HG02571 (cell line): Measurements from ENCODE around the gene ASB13.

ENCODE experiments used
- ATAC-seq: cut with Tn5 transposase; IDR thresholded peaks from one replicate; pipeline ENCODE4 v1.9.1; 2021; ENCODE audit warnings: mild to moderate bottlenecking, moderate library complexity; ENCODE audit not compliant: unreplicated experiment

ASB13 gene

DNA sequence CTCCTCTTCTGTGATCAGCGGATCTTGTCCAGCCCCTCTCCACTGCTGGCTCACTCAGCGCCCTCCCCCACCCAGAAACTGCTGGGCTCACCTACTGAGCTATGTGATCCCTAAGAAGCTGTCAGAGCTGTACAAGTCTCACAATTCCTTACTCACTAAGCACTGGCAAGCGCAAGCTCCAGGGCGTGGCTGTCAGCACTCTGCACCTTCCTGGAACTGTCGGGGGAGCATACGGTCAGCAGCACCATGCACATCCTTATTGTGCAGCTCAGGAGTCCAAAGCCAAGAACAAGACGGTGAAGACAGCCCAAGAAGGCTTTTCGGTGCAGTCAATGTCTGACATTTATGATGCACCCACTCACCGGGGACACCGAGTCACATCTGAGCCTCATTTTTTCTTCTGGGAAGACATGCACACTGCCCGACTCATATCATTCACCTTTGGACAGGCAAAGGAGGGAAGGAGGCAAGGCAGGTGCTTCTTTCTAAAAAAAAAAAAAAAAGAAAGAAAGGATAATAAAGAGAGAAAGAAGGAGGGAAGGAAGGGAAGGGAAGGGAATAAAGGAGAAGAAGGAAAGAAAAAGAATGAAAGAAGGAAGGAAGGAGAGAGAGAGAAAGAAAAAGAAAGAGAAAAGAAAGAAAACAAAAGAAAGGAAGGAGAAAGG lies 56.3 kb downstream of the ASB13 start:
- ATAC-seq: no peak

GRCh38 chr10:5608608-5609220 lies 57.7 kb downstream of the ASB13 start:
- ATAC-seq: no peak

GRCh38 chr10:5607594-5607993 lies 58.8 kb downstream of the ASB13 start:
- no peak for ATAC-seq

DNA sequence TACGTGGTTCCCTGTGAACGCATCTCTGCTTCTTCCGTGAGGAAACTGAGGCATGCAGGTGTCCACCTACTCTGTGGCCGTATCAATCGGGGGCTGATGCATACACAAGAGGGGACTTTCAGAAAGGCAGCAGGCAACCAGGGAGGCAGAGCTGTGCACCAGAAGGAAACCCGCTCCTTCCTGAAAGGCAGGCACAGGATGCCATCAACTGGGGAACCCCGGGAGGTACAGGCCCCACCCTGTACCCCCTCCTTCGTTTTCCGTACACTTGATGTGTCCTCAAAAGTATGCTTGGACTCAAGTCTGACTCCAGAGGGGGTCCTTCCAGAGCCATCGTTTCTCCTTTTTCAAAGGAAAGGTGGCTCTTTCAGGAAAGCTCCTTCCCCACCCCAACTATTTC lies 59.5 kb downstream of the ASB13 start:
- no peak for ATAC-seq

DNA sequence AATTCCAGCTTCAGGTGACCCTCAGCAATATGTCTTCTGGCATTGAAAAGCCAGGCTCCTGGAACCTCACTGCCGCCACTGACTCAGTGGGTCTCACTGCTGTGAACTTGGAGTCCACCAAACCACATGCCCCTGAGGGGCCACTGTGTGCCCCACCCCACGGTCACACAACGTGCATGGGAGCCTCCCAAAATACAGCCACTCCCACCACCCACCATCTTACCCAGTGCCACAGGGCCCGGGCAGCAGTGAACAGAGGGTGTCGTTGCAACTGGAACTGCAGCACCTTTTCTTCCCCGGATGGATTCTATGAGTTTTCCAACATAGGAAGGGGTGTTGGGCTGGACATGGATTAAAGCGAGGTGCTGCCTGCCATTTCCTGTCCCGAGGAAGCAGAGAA lies 60.1 kb downstream of the ASB13 start:
- no peak for ATAC-seq

DNA sequence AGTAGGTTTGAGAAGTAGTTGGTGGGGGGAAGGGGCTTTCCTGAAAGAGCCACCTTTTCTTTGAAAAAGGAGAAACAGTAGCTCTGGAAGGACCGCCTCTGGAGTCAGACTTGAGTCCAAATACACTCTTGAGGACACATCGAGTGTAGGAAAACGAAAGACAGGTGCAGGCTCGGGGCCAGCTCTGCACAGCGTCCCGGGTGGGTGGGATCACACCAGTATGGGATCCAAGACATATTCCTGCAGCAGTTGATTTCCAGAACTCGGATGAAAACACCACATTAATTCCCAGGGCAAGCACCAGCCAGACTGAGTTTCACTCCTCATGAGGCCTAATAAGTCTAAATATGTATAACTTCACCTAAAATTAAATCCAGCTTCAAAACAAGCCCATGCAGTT lies 61.4 kb downstream of the ASB13 start:
- ATAC-seq: no peak

GRCh38 chr10:5604236-5604925 lies 62.0 kb downstream of the ASB13 start:
- no peak for ATAC-seq

GRCh38 chr10:5603848-5604170 lies 62.6 kb downstream of the ASB13 start:
- ATAC-seq: no peak

DNA sequence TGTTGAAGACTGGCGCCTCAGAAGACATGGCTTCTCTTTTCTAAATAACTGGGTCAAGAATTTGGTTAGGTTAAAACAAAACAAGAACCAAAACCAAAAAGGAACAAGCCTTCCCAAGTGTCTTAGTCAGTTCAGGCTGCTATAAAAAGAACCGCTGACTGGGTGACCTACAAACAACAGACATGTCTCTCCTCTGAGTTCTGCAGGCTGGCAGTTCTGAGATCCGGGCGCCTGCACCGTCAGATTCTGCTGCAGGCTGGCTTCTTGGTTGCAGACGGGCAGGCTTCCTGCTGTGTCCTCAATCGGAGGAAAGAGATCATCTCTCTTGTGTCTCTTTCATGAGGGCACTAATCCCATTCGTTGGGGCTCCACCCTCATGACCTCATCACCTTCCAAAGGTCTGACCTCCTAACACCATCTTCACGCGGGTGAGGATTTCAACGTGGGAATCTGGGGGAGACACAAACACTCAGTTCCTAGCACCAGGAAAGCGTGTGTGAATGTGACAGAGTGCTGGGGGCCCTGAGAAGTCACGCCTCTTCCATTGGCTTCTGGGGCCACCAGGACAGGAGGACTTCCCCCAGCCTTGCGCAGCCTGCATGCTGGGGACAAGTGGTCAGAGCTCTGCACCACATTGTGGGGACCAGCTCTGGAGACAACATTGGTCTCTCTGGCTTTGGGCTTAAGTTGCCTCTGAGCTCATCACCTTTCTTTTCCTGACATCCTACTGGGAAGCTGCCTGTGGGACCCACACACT lies 63.1 kb downstream of the ASB13 start:
- no peak for ATAC-seq

DNA sequence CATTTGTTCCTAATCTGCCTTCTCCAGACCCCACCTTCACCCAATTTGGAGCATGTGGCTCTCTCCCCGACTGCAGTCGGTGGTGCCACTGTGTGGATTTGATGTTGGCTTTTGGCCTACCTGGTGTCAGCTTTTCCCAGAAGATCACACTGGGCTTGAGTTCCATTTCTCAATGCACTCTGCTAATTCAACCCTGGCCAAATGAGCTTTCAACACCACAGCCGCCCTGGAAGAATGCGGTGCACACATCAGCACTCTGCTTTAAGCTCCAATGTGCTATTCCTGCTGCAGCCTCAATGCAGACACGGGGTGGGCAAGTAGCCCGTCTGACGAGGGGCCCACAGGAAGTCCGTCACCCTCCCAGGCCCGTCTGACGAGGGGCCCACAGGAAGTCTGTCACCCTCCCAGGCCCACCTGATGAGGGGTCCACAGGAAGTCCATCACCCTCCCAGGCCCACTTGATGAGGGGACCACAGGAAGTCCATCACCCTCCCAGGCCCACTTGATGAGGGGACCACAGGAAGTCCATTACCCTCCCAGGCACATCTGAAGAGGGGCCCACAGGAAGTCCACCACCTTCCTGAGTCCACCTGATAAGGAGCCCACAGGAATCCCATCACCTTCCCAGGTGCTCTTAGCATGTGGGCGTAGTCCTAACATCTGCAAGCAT lies 64.4 kb downstream of the ASB13 start:
- ATAC-seq: no peak

GRCh38 chr10:5600908-5601307 lies 65.5 kb downstream of the ASB13 start:
- ATAC-seq: no peak

DNA sequence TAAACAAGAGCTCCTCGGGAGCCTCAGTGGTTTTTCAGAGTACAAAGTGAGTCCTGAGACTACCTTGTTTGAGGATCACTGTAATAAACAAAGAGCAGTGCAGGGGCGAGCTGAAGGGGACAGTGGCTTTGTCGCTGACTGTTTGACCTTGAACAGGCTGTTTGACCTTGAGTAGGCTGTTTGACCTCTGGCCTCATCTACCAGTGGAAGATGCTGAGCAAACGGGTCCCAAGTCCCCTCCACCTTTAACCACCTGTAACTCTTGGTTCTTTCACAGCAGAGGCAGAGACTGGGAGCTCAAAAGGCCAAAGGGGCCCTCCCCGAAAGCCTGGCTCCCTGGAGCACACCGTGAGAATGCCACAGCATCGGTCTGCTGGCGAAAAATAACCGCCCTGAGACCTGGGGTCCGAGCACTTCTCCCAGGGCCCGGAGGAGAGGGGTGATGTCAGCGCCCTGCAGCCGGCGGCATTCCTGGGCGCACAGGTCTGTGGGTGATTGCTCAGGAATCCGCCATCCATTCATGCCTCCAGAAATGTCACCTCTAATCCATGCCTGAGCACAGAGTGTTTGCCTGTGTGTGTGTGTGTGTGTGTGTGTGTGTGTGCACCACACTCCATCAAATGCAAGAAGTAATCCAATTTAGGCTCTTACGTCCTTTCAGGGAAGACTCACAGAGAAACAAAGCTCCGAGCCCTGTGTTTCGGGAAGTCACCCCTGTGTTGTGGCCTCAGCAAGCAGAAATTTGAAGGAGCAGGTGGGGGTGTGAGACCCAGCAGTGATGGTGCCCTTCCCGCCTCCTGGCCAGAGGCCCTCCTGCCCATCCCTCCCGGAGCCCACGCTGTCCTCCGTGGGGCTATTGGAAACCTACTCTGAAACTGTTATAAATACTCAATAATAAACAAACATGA lies 66.5 kb downstream of the ASB13 start:
- no peak for ATAC-seq

- ATAC-seq: no peak
Observed at GRCh38 chr10:5598085-5598690, 68.2 kb downstream of the ASB13 start.

DNA sequence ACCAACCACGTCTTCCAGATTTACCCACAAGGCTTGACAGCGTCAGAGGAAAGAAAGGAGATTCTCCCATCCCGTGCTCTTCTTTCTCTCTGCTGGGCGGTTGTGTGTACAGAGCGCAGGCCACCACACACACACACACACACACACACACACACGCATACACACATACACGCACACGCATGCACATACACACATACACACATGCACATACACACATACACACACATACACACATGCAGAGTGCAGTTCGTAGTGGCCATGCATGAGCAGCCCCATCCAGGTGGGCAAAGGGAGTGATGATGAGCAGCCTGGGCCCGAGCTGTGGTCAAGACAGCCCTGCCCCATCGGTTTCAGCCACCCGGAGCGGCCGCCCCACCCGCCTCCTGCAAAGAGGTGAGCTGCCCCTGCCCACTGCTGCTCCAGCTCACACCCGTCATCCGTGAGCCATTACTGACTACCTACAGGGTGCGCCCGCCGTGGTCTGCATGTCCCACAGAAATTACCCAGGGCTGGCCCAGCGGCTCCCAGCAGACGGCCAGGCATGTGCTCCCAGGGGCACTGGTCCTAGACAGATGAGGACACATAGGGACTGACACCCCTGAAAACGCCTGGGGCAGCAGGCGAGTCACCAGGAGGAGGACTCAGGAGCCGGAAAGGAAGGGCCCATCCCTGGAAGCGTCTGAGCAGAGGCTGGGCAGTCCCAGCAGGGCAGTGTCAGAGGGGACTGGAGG lies 69.6 kb downstream of the ASB13 start:
- ATAC-seq: no peak

DNA sequence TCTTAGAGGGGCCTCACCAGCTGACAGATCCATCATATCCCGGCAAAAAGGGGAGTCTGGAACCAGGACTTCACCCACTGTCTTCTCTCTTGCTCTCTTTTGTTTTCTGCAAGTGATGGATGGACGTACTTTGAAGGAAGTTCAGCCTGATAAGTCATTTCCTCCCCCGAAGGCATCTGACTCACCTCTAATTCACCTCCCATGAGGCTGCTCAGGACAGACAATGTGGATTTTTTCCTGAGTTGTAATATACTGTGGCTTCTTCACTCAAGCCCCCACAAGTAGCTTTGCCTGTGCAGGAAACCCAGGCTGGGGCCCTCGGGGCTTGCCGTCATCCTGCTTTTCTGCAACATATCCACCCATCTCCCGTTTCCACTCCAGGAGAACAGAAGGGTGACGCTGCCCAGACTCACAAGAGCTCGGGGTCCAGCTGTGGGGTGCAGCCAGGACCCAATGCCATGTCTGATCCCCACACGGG lies 70.4 kb downstream of the ASB13 start:
- no peak for ATAC-seq

GRCh38 chr10:5595591-5595990 lies 70.8 kb downstream of the ASB13 start:
- no peak for ATAC-seq

GRCh38 chr10:5595095-5595494 lies 71.3 kb downstream of the ASB13 start:
- no peak for ATAC-seq

DNA sequence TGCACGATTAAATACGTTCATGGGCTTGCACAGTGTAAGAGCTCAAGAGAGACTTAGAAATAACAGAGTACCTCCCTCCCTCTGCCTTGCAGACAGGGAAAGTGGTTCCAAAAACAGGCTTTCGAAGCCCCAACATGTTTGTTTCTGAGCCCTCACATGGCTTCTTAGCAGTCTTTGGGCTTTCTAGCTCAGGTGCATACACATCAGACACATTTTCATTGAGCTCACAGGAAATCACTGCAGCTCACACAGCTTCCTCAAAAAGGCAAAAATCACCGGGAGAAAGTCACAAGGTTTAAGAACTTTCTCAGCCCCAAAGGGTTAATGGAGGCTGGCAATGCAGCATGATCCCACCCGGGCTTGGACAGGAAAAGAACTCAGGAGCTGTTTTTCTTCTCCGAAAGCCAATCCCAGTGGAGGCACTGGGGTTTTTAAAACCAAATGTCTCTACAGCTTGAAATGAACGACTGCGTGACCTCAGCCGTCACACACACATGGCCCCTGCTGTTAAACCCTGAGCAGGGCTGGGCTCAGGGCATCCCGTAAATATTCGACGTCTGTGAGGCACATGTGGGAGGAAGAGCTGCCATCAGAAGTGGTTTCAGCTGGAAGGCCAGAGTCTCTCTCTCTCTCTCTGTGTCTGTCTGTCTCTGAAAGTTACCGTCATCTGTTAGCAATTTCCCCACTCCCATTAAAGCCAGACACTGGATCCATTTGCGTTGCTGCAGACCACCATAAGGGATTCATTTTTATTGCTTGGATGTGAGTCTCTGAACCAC lies 71.9 kb downstream of the ASB13 start:
- ATAC-seq: no peak
